Activated effector memory CD4-positive, alpha-beta T cell treated with anti-CD3 and anti-CD28 coated beads, Interleukin-2, amount 50 U/mL, for 16 hours (primary cell): Measurements from ENCODE around the gene RRAD.

Source experiments
- DNase-seq: peaks from one replicate; pipeline ENCODE4 v3.0.0-alpha.2; 2020

The RRAD gene

GRCh38 chr16:66914541-66914940, 10.8 kb downstream of the RRAD start:
- no peak for DNase-seq

- DNase-seq: no peak
These were observed 11.6 kb downstream of the RRAD start for GRCh38 chr16:66913711-66914110.

GRCh38 chr16:66913081-66913480, 12.3 kb downstream of the RRAD start:
- no peak for DNase-seq

GRCh38 chr16:66911801-66912200, 13.5 kb downstream of the RRAD start:
- DNase-seq: no peak

- DNase-seq: no peak
These were observed 14.2 kb downstream of the RRAD start for GRCh38 chr16:66911112-66911511.

GRCh38 chr16:66910175-66910940, 15.0 kb downstream of the RRAD start:
- DNase-seq: no peak

- DNase-seq: no peak
These were observed 16.4 kb downstream of the RRAD start for GRCh38 chr16:66908762-66909559.

GRCh38 chr16:66908116-66908515, 17.2 kb downstream of the RRAD start:
- no peak for DNase-seq

- no peak for DNase-seq
These were observed 18.2 kb downstream of the RRAD start for GRCh38 chr16:66906916-66907836.

GRCh38 chr16:66905633-66906539, 19.4 kb downstream of the RRAD start:
- no peak for DNase-seq

GRCh38 chr16:66904846-66905632, 20.3 kb downstream of the RRAD start:
- no peak for DNase-seq

GRCh38 chr16:66904428-66904845, 20.9 kb downstream of the RRAD start:
- no peak for DNase-seq

GRCh38 chr16:66903544-66904427, 21.5 kb downstream of the RRAD start:
- DNase-seq: no peak

- DNase-seq: no peak
These were observed 22.4 kb downstream of the RRAD start for GRCh38 chr16:66902648-66903543.

- no peak for DNase-seq
These were observed 23.7 kb downstream of the RRAD start for GRCh38 chr16:66901626-66902025.

- DNase-seq: no peak
These were observed 24.5 kb downstream of the RRAD start for GRCh38 chr16:66900721-66901441.

- no peak for DNase-seq
These were observed 25.2 kb downstream of the RRAD start for GRCh38 chr16:66899945-66900710.
